Measurements from ENCODE around the gene TSFM.
A peak's percentile ranks its signal among the peaks of the same experiment; 100 is the strongest.
"Not testable (repeated sequence)": the region's sequence is repeated elsewhere in the genome, so short reads cannot be mapped to it uniquely, and the experiment has no call there.

The TSFM gene

GRCh38 chr12:57763881-57764661 is 18.5 kb upstream of the TSFM start:
- DNase-seq, result no peak

GRCh38 chr12:57764662-57765002 is 18.0 kb upstream of the TSFM start:
- no peak for DNase-seq

DNA sequence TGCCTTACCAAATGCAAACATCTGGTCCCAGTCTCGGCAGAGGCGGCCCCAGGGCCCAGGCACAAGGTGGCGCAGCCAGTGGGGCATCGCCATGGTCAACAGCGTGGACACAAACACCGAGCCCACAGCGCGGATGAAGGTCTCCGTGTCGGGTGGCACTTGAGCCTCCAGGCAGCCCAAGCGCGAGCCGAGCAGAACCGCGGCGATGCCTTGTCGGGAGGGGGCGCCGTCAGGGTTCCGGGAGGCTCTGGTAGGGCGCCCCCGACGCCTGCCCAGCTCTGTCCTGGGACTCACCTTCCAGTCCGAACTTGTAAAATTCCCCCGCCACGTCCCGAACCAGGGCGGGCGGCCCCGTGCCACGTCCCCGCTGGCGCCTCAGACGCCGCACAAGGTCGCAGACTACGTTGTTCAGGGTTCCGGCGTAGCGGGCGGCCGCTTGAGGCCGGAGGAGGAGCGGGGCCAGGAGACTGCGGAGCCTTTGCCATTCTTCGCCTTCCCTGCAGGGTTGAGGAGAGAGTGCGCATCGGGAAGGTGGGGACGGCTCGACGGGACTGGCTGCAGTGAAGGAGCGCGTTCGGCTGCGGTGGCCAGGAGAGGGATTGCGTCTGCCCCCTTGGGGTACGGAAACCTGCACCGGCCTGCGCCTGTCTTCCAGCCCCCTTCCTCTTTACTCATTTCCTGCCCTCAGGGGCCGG is 17.4 kb upstream of the TSFM start:
- DNase-seq, result peak in 1 of 2 donors; percentile 51

DNA sequence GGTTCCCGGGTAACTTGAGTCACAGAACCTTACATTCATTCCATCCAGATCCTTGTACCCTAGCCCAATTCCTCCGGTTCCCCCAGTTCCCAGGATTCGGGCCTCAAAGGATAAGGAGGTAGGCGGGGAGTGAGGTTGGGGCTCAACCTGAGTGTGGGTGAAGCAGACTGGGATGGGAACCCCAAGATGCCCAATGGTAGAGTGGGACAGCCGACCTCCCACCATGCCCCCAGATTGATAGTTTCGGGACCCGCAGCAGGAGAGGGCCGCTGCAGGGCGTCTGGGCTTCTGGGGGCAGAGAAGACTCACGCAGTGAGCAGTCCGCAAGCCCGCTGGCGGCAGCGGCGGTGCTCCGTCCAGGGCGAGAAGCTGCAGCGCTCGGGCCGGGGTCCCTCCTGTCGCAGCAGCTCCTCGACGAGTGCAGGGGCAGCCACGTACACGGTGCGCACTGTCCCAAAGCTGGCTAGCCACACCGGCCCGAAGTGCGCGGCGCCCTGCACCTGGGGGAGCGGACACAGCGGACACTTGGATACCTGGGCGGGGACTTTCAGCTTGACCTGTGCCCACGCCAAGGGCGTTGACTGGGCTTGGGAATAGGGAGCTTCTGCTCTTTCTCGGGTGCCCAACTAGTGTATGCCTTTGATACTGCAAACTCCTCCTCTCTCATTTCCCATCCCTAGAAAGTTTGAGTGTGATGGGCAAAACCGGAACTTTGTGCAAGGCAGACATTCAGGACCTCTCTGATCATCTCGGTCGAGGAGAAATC is 16.7 kb upstream of the TSFM start:
- peak in 1 of 2 donors; percentile 35 for DNase-seq

GRCh38 chr12:57766464-57767304 is 15.9 kb upstream of the TSFM start, which contains the start of gene CYP27B1:
Gene CYP27B1 (minus strand): TSS chr12:57767078. CDS start chr12:57767041, 37 bp downstream.
- DNase-seq, result peak in 1 of 2 donors; percentile 61

GRCh38 chr12:57767305-57767698 is 15.3 kb upstream of the TSFM start:
- no peak for DNase-seq

DNA sequence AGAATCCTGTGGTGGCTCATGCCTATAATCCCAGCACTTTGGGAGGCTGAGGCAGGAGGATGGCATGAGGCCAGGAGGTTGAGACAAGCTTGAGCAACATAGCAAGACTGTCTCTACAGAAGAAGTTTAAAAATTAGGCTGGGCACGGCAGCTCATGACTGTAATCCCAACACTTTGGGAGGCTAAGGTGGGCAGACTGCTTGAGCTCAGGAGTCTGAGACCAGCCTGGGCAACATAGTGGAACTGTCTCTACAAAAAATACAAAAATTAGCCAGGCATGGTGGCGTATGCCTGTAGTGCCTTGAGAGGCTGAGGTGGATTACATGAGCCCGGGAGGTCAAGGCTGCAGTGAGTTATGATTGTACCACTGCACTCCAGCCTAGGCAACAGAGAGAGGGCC is 14.7 kb upstream of the TSFM start:
- DNase-seq, result no peak

- DNase-seq, result no peak
These were observed 13.0 kb upstream of the TSFM start for GRCh38 chr12:57769594-57769993.

DNA sequence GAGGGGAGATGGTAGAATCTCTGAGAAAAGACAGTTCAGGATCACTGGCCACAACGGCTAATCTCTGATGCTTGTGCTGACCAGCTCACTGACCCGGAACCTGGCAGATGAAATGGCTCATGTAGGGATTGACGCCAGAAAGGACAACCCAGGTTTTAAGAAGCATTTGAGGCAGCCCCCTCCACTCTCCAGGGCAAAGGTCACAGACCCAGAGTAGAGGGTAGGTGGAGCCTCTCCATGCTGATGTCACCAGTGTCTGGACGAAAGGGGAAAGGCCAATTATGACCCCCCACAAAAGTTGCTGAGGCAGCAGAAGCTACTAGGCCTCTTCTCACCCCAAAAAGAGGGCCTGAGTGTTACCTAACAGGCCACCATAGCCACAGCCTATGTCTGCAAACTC is 11.9 kb upstream of the TSFM start:
- DNase-seq, result peak in 1 of 2 donors; percentile 39

DNA sequence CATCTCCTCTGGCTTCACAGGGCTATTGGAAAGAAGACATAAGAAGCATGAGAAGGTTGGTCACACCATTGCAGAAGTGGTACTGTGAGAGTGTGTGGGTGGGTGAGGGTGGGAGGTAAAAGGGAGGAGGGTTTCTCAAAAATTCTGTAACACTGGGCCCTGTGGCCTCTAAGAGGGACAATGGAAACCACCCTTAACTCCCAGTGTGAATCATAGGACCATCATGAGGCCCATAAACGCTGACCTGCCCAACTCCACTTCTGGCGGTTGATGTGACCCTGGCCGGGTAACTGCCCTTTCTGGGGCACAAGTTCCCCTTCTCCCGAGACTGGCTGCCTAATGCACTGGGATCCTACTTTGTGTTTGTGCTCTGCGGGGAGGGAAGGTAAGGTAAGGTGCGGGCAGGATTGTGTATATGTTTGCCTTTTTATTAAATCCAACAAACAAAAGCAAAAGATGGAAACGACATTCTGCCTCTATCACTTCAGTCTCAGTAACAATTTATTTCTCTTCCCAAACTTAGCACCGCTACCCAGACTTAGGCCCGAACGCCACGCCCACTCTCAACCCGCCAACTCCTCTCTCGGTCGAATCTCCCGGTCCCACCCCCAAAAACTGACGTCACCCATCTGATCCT is 11.2 kb upstream of the TSFM start:
- DNase-seq, result peak; percentile 88 to 95

- DNase-seq, result peak; percentile 98
These were observed 10.6 kb upstream of the TSFM start, which contains the start of gene METTL1 for GRCh38 chr12:57771873-57772428. Gene METTL1 (minus strand): TSS chr12:57772105. CDS start chr12:57772083, 22 bp downstream.

DNA sequence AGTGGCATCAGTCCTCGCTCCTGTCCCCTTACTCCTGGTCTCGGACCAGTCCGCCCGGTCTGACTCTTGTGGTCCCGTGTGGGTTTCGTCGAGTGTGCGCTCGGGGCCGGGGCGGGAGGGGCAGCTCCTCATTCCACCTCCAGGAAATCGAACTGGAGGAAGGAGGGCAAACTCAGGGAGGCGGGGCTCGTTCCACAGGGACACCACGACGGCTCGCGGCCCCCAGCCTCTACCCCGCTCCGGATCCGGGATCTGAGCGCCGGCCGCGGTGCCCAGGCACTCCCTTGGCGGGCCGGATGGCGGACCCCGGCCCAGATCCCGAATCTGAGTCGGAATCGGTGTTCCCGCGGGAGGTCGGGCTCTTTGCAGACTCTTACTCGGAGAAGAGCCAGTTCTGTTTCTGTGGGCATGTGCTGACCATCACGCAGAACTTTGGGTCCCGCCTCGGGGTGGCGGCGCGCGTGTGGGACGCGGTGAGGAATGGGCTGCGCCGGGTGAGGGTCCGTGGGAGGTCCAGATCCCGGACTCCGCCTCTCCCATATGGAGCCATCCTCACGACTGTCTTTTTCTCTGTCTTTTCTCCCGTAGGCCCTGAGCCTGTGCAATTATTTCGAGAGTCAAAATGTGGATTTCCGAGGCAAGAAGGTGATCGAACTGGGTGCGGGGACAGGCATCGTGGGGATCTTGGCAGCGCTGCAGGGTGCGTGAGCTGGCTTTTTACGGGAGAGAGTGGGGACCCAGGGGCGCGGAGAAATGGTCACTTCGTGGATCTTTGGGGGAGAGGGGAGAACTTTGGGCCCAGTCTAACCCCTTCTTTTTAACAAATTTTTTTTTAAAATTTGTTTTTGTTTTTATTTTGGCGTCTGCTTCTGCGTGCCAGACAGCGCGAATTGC is 9.9 kb upstream of the TSFM start, which contains the start of gene EEF1AKMT3:
TSS of gene EEF1AKMT3 (plus strand) at position 186 of the 894 bp plus-strand sequence. CDS start at position 297, 111 bp downstream.
- peak; percentile 49 to 69 for DNase-seq

DNA sequence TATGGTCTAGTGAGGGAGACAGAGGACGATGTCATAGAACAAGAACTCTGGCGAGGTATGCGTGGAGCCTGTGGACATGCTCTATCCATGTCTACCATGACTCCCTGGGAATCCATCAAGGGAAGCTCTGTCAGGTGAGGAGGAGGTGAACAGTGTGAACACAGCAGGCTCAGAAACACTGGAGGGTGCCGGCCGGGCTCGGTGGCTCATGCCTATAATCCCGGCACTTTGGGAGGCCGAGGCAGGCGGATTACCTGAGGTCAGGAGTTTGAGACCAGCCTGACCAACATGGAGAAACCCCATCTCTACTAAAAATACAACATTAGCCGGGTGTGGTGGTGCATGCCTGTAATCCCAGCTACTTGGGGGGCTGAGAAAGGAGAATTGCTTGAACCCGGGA is 8.0 kb upstream of the TSFM start:
- DNase-seq, result not testable (repeated sequence)

- no peak for DNase-seq
These were observed 7.5 kb upstream of the TSFM start for GRCh38 chr12:57775044-57775443.

GRCh38 chr12:57775563-57776246 is 6.9 kb upstream of the TSFM start:
- DNase-seq, result peak; percentile 91

- DNase-seq, result no peak
These were observed 6.4 kb upstream of the TSFM start for GRCh38 chr12:57776247-57776587.

GRCh38 chr12:57777367-57777766 is 5.2 kb upstream of the TSFM start:
- no peak for DNase-seq

GRCh38 chr12:57777911-57778310 is 4.7 kb upstream of the TSFM start:
- peak in 1 of 2 donors; percentile 31 for DNase-seq

DNA sequence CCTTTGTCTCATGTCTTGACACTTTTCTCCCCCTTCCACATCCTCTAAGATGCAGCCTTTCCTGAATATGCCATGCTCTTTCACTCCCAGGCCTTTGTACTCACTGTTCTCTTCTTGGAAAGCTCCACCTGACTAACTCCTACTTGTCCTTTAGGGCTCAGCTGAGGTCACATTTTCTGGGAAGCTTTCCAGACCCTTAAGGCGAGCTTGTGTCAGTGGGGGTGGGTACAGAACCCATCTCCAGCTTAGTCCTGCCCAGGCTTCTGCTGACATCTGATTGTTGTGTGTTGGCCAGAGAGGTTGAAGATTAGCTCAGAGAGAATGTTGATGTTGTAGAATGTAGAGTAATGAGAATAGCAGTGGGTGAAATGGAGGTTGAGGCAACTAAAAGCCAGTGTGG is 2.9 kb upstream of the TSFM start:
- DNase-seq, result no peak
